KOPT-K1 (cell line): ENCODE results near the gene PANX2.

Source experiments
- H3K27ac ChIP-seq: fragments of 200-600 bp; sonication (generic); 2 replicates; pipeline ENCODE4 v1.5.1; 2016; ENCODE audit warnings: antibody characterized with exemption, mild to moderate bottlenecking, low read depth, low read length; ENCODE audit not compliant: poor library complexity, severe bottlenecking
- H3K36me3 ChIP-seq: fragments of 200-600 bp; sonication (generic); 2 replicates; pipeline ENCODE4 v1.5.1; 2017; ENCODE audit warnings: antibody characterized with exemption, mild to moderate bottlenecking, low read length, moderate library complexity; ENCODE audit not compliant: insufficient read depth
- H3K9me3 ChIP-seq: fragments of 200-600 bp; sonication (generic); 2 replicates; pipeline ENCODE4 v1.5.1; 2017; ENCODE audit warnings: antibody characterized with exemption, low read length, mild to moderate bottlenecking; ENCODE audit not compliant: insufficient read depth, poor library complexity, severe bottlenecking

The PANX2 gene

DNA sequence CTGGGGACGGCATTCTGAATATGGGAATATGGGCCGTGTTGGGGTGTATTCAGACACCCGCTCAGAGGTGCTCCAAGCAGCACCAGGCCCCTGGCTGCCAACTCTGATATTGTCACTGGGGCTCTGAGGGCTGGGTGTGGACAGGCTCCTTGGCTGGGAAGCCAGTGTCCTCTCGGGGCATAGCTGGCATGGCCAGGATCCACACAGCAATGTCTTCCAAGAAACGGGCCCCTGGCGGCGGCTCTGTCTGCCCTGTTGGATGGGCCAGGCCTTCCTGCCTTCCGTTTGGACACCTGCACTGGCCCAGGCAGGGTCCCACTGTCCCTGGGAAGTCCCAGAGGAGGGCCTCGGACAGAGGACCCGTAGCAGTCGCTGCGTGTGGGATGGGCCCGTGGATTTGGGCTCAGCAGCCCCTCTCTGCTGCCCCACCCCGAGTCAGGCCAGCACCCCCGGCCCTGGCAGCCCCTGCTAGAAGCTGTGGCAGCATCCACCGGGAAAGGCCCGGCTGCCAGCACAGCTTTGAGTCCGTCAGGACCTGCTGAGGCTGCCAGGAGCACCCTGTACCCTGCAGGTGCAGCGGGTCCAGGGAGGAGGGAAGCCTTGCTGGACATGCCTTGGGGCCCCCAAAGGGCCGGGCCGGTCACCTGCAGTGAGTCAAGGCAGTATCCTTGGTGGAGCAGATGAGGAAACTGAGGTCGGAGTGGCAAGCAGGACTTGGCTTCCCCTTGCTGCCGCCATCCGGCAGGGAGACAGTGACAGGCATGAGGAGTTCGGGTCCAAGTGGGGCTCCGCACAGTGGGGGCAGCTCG, 4.1 kb downstream of the PANX2 start:
- Histone ChIP-seq H3K27ac (no peak overlapping the region), H3K9me3 (no peaks in the 10 kb centered on the region), H3K36me3 (no peaks in the 10 kb centered on the region)

DNA sequence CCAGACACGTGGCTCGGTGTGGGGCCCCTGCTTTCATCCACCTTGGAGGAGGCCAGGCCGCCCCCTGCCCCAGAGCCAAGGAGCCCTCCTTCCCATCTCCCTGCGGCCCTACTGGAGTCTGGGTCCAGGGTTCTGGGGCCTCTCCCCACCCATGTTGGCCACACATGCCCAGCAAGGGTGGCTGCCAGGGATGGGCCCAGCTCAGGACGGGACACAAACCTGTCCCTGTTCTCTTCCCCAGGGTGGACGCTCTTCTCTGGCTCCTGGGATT, 4.6 kb downstream of the PANX2 start:
- Histone ChIP-seq H3K36me3 (no peaks in the 10 kb centered on the region), H3K9me3 (no peaks in the 10 kb centered on the region), H3K27ac (no peak overlapping the region)

DNA sequence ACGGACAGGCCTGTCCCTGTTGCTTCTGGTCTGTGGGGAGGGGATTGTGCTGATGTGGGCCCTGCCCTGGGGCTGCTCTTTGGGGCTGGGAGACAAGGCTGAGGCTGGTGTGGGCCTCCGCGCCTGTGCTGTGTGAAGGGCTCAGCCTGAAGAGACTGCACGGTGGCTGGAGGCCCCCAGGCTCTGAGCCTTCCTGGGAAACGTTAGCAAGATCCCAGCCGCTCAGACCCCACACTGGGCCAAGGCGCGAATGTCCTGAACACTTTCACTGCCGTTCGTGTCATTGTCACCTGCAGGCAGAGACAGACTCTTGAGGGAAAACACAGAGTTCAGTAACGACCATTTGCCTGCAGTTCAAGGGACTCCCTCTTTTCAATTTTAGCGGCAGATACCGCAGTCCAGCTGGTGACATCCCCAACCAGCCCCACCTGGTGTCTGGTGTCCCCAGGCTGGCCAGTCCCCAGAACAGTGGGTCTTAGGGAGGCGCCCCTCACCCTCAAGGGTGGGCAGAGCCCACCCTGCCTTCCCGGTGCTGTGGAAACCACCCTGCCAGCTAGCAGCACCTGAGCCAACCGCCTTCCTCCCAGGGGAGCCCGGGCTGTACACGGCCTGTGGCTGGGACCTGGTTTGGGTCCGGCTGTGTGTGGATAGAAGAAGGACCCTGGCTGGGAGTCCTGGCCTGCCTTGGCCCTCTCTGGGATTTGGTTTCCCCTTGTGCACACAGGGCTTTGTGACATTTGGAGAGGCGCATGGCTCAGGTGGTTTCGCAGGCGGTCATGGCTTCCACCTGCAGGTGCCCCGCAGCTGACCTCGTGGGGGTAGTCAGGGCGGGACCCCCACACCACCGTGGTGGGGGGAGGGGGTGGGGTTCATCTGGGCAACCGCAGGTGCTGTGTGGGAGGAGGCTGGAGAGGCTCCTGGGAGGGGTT, 5.7 kb downstream of the PANX2 start:
- Histone ChIP-seq H3K9me3 (no peaks in the 10 kb centered on the region), H3K27ac (no peak overlapping the region), H3K36me3 (no peaks in the 10 kb centered on the region)

DNA sequence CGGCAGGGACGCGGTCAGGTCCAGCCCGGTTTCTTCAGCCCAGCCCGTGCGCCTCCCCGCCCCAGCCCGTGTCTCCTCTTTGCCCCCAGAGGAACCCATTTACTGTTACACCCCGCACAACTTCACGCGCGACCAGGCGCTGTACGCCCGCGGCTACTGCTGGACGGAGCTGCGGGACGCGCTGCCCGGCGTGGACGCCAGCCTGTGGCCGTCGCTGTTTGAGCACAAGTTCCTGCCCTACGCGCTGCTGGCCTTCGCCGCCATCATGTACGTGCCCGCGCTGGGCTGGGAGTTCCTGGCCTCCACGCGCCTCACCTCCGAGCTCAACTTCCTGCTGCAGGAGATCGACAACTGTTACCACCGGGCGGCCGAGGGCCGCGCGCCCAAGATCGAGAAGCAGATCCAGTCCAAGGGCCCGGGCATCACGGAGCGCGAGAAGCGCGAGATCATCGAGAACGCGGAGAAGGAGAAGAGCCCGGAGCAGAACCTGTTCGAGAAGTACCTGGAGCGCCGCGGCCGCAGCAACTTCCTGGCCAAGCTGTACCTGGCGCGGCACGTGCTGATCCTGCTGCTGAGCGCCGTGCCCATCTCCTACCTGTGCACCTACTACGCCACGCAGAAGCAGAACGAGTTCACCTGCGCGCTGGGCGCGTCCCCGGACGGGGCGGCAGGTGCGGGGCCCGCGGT, 6.5 kb downstream of the PANX2 start:
- Histone ChIP-seq H3K27ac (no peak overlapping the region), H3K9me3 (no peaks in the 10 kb centered on the region), H3K36me3 (no peaks in the 10 kb centered on the region)

DNA sequence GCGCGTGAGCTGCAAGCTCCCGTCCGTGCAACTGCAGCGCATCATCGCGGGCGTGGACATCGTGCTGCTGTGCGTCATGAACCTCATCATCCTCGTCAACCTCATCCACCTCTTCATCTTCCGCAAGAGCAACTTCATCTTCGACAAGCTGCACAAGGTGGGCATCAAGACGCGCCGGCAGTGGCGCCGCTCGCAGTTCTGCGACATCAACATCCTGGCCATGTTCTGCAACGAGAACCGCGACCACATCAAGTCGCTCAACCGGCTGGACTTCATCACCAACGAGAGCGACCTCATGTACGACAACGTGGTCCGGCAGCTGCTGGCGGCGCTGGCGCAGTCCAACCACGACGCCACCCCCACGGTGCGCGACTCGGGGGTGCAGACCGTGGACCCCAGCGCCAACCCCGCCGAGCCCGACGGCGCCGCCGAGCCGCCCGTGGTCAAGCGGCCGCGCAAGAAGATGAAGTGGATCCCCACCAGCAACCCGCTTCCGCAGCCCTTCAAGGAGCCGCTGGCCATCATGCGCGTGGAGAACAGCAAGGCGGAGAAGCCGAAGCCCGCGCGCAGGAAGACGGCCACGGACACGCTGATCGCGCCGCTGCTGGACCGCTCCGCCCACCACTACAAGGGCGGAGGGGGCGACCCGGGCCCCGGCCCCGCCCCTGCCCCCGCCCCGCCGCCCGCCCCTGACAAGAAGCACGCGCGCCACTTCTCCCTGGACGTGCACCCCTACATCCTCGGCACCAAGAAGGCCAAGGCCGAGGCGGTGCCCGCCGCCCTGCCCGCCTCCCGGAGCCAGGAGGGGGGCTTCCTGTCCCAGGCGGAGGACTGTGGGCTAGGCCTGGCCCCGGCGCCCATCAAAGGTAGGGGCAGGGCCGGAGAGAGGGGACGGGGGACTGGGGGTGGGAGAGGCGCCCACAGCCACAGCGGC, 7.3 kb downstream of the PANX2 start:
- no peaks in the 10 kb centered on the region for H3K36me3 ChIP-seq
- H3K9me3 ChIP-seq, result no peaks in the 10 kb centered on the region
- H3K27ac ChIP-seq, result no peak overlapping the region

DNA sequence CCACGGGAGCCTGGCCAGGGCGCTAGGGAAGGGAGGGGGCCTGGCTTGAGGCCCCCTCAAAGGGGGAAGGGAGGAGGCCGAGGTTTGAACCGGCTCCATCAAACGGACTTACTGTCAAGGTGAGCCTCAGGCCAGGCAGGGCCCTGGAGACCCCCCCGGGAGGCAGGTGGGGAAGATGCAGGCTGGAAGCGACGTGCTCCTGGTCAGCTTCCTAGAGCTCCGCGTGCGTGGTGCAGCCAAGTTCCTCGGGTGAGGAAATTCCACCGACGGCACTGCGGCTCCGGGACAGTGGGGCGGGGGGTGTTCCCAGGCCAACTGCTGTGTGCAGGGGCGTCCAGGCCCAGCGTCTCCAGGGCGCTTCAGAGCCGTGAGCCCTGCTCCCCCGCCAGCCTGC, 7.9 kb downstream of the PANX2 start:
- H3K9me3 ChIP-seq, result no peaks in the 10 kb centered on the region
- H3K36me3 ChIP-seq, result no peaks in the 10 kb centered on the region
- H3K27ac ChIP-seq, result no peak overlapping the region

DNA sequence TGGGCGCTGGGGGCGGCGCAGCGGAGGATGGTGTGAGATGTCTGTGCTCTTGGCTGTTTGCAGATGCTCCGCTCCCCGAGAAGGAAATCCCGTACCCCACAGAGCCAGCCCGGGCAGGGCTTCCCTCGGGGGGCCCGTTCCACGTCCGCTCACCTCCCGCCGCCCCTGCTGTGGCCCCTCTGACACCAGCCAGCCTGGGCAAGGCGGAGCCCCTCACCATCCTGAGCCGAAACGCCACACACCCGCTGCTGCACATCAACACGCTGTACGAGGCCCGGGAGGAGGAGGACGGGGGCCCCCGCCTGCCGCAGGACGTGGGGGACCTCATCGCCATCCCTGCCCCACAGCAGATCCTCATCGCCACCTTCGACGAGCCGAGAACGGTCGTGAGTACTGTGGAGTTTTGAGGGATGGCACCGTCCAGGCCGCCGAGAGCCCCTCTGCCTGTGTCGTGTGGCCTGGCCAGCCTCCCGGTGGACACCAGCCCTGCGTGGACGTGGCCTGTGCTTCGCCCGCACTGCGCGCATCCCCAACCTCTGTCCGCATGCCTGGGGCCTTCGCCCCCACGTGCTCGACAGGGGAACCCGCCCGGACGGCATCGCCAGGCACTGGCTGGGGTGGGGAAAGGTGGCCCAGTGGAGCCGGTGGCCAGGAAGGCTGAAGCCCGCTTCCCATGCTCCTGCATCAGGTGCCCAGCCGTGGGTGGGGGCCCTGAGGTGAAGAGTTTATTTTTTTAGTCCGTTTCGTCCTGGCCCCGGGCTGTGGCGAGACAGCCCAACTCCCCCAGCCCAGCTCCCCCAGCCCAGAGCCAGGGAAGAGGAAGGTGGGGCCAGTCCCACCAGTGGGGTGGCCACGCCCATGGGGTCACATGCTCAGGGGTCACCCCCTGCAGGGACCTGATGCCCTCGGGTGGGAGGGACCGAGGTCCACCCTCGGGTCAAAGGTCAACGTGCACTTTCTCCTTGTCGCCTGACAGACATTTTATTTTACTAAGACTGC, 8.6 kb downstream of the PANX2 start:
- no peaks in the 10 kb centered on the region for H3K36me3 ChIP-seq
- H3K27ac ChIP-seq, result no peak overlapping the region

DNA sequence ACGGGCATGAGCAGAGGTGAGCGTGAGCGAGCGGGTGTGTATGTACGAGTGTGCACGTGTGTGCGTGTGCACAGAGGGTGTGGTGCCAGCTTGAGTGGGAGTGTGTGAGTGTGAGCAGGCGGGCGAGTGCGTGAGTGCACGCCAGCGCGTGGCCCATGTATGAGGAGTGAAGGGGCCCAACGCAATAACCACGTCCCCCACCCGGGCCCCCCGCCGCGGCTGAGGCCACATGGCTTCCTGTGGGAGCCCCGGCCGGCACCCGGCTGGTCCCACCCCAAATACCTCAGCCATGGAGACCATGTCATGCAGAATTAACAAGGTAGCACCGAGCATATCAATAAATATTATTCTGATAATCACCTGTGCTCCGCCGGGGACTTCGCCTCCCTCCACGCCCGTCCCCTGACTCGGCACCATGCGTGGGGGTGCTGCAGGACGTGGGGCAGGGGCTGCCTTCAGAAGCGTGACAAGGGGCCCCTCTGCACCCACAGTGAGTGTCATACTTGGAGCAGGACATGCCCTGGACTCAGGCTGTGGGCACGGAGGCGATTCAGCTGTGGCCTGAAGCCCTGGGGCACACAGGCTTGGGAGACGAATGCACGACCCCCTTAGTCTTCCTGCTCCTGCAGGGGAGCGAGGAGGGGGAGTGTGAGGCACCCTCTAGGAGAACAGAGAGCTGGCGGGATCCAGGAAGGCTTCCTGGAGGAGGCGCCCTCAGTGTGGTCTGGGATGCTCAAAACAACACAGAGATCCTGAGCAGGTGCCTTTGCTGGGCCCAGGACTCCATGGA, 9.6 kb downstream of the PANX2 start:
- no peak overlapping the region for H3K27ac ChIP-seq
- no peaks in the 10 kb centered on the region for H3K9me3 ChIP-seq
- H3K36me3 ChIP-seq, result no peaks in the 10 kb centered on the region

More for the DNA sequence above, 8.6 kb downstream of the PANX2 start:
- H3K9me3 ChIP-seq, result no peaks in the 10 kb centered on the region

DNA sequence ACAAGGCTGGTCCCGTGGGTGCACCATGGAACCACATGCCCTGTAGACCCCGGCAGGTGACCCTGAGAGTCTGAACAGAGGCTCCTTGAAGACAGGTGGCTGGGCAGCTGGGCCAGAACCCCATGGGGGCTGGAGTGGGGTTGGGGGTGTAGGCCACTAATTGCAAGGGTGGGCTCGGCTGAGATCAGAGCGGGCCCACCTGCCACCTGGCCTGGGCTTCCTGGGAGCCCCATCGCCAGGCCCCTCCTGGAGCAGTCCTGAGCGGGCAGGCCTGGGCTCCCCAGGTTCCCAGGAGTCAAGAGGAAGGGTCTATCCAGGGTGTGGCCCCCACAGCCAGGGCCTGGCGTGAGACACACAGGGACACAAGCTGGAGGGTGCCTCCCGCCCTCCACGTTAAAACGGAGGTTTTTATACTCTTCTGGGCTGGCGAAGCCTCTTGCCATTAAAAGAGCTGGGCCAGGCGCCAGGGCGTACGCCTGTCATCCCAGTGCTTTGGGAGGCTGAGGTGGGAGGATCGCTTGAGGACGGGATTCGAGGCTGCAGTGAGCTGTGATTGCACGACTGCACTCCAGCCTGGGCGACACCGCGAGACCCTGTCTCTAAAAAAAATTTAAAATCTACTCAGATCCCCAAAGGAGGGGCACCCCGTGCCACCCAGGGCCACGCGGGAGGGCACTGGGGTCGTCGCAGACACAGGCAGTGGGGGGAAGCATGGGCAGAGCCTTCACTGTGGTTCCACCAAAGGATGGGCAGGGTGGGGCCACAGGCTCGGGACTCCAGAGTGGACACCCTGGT, 10.4 kb downstream of the PANX2 start:
- Histone ChIP-seq H3K27ac (no peak overlapping the region), H3K9me3 (no peaks in the 10 kb centered on the region), H3K36me3 (no peaks in the 10 kb centered on the region)

DNA sequence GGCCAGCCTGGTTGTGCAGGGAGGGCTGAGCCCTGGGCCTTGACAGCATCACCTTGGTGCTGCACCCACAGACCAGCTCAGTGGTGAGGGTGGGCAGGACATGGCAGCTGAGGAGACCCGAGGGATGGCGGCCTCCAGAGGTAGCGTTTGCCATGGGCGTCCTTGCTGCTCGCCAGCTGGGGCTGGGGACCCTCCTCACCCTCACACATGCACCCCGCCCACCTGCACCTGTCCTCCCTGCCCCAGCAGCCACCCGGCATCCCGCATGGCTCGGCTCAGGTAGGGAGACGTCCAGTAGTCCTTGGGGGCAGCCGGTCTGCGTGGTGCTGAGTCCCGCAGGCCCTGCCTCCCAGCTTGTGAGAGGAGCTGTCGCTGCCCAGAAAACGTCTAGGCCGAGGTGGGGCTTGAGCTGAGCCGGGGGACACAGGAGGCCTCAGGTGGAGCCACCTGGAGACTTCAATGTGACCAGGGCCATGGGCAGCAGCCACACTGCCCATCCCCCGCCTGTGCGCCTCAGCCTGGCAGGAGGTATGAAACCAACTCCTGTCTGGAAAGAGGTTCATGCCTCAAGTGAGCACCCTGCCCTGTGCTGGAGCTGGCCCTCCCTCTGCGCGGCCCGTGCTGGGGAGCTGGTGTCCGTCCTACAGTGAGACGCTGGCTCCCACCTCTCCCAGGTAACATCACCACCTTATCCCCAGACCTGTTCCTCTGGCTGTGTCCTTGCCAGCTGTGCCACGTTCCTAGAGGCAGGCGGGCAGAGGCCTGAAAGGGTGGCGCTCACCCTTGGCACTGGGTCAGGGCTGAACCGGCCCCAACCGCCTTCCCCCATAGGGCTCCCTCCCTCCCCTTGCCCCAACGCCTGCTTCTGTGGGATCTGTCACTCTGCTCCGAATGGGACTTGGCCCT, 11.9 kb downstream of the PANX2 start:
- Histone ChIP-seq H3K9me3 (no peaks in the 10 kb centered on the region), H3K36me3 (no peaks in the 10 kb centered on the region), H3K27ac (no peak overlapping the region)

DNA sequence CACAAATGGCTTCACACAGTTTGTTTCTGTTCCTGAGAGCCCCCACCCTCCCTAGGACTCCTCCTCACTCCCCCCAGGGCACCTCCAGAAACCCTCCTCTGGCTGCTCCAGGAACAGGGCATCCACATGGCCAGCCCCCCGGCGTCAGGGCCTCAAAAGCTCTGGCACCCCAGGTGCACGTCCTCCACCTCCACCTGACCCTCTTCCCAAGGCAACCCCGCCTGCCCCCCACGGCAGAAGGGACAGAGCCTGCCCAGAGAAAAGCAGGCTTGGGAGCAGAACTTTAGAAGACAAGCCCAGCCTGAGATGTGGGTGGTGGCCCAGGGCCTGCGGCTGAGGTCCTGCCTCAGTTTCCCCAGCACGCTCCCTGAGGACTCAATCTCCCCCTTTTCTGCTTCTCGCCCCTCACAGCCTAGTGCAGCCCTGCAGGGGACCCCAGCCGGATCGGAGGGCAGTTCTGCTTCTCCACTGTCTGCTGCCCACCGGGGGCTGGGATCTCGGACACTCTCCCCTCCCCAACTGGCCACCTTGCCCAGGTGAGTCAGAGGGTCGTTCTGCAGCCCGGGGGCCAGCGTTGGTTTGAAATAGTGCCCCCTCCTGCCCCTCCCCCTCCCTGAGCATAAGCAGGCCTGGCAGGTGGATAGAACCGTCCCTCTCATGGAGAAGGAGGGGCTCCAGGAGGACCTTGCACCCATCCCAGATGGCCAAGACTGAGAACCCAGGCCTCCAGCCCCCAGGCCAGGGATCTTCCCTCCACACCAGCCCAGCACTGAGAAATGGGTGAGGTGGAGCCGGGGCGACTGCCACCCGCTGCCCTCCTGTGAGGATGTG, 12.8 kb downstream of the PANX2 start:
- Histone ChIP-seq H3K27ac (no peak overlapping the region), H3K9me3 (no peaks in the 10 kb centered on the region), H3K36me3 (peaks cover 2% of the 10 kb centered on the region; the same call in 1 of the 2 replicates)
